GM12878 (cell line): ENCODE data around the gene UBR2.

Experiments
- FOS ChIP-seq: IDR thresholded peaks from 3 replicates; pipeline ENCODE4 v1.6.1; 2011; ENCODE audit warnings: borderline replicate concordance; ENCODE audit not compliant: insufficient read length; ENCODE audit errors: extremely low read depth
- POLR2A ChIP-seq: IDR thresholded peaks from 2 replicates; pipeline ENCODE4 v1.6.1; 2011; ENCODE audit warnings: low read depth, mild to moderate bottlenecking, low read length
- USF2 ChIP-seq: IDR thresholded peaks from 2 replicates; pipeline ENCODE4 v1.6.1; 2011; ENCODE audit warnings: low read depth, low read length, improper control_type of control experiment, borderline replicate concordance

GRCh38 chr6:42690151-42690702 lies 126.4 kb downstream of the UBR2 start:
- no peak for TF ChIP-seq POLR2A
- no peak for TF ChIP-seq FOS
- TF ChIP-seq USF2, result no peak
